ENCODE measurements around the gene INSIG1.

Gene INSIG1

GRCh38 chr7:155353256-155353897, 55.7 kb downstream of the INSIG1 start:
- Histone ChIP-seq H3K9ac (ENCODE audit: low read length) (no peak overlapping the region), H3F3A (ENCODE audit: insufficient read depth, low read length) (no peaks in the 10 kb centered on the region), H3K4me2 (ENCODE audit: low read depth, low read length) (no peak overlapping the region), H3K9me3 (replicated peaks; ENCODE audit: insufficient read depth, low read length) (no peaks in the 10 kb centered on the region), H3K79me2 (ENCODE audit: low read length) (no peaks in the 10 kb centered on the region), H3K36me3 (replicated peaks; ENCODE audit: insufficient read depth, low read length) (no peaks in the 10 kb centered on the region), H4K20me1 (ENCODE audit: insufficient read depth, low read length) (no peaks in the 10 kb centered on the region), H2AFZ (ENCODE audit: low read length) (no peak overlapping the region), H3K4me1 (ENCODE audit: low read length) (no peaks in the 10 kb centered on the region), H3K27me3 (replicated peaks; ENCODE audit: insufficient read depth, low read length) (peaks cover 70% of the 10 kb centered on the region), H3K27ac (ENCODE audit: low read length) (no peak overlapping the region), H3K4me3 (ENCODE audit: low read length) (no peak overlapping the region), H3K9me2 (replicated peaks; ENCODE audit: insufficient read depth, low read length) (no peaks in the 10 kb centered on the region)
- DNase-seq, result no peak
- TF ChIP-seq EZH2phosphoT487 (IDR thresholded peaks at IDR 0.05; ENCODE audit: low read length) (no peak), CTCF (IDR thresholded peaks at IDR 0.05; ENCODE audit: low read length) (no peak), EZH2 (optimal IDR thresholded peaks at IDR 0.05; ENCODE audit: low read depth, low read length) (no peak)

DNA sequence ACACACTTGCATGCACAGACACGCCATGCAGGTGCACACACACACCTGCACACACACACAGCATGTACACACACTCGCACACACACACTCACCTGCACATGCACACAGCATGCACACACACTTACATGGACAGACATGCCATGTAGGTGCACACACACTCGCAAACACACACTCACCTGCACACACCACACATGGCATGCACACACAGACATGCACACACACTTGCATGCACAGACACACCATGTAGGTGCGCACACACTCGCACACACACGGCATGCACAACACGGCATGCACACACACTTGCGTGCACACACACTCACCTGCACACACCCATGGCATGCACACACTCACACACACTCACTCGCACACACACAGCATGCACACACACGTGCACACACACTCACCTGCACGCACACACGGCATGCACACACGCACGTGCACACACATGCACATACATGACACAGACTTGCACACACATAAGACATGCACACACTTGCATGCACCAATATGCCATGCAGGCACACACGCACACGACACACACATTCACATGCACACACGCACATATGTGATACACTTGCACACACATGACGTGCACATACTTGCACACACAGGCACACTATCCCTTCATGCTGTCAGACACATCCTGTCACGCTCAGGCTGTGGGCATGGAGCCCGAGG, 56.8 kb downstream of the INSIG1 start:
- no peaks in the 10 kb centered on the region for H4K20me1 ChIP-seq (ENCODE audit: insufficient read depth, low read length)
- H3K79me2 ChIP-seq (ENCODE audit: low read length), result no peaks in the 10 kb centered on the region
- H3K9me3 ChIP-seq (replicated peaks; ENCODE audit: insufficient read depth, low read length), result no peaks in the 10 kb centered on the region
- no peak overlapping the region for H3K27ac ChIP-seq (ENCODE audit: low read length)
- DNase-seq, result no peak
- no peaks in the 10 kb centered on the region for H3K9me2 ChIP-seq (replicated peaks; ENCODE audit: insufficient read depth, low read length)
- no peak overlapping the region for H3K4me2 ChIP-seq (ENCODE audit: low read depth, low read length)
- H2AFZ ChIP-seq (ENCODE audit: low read length), result no peak overlapping the region
- peaks cover 70% of the 10 kb centered on the region for H3K27me3 ChIP-seq (replicated peaks; ENCODE audit: insufficient read depth, low read length)
- H3K36me3 ChIP-seq (replicated peaks; ENCODE audit: insufficient read depth, low read length), result no peaks in the 10 kb centered on the region
- no peak overlapping the region for H3K4me3 ChIP-seq (ENCODE audit: low read length)
- H3K9ac ChIP-seq (ENCODE audit: low read length), result no peak overlapping the region
- H3F3A ChIP-seq (ENCODE audit: insufficient read depth, low read length), result no peaks in the 10 kb centered on the region
- H3K4me1 ChIP-seq (ENCODE audit: low read length), result no peaks in the 10 kb centered on the region
- TF ChIP-seq EZH2phosphoT487 (IDR thresholded peaks at IDR 0.05; ENCODE audit: low read length), result no peak
- TF ChIP-seq CTCF (IDR thresholded peaks at IDR 0.05; ENCODE audit: low read length), result no peak
- TF ChIP-seq EZH2 (optimal IDR thresholded peaks at IDR 0.05; ENCODE audit: low read depth, low read length), result no peak

GRCh38 chr7:155355176-155355575, 57.5 kb downstream of the INSIG1 start:
- Histone ChIP-seq H3K4me2 (ENCODE audit: low read depth, low read length) (no peak overlapping the region), H3K9me2 (replicated peaks; ENCODE audit: insufficient read depth, low read length) (no peaks in the 10 kb centered on the region), H4K20me1 (ENCODE audit: insufficient read depth, low read length) (no peaks in the 10 kb centered on the region), H3K4me1 (ENCODE audit: low read length) (no peaks in the 10 kb centered on the region), H3K9ac (ENCODE audit: low read length) (no peak overlapping the region), H3K27me3 (replicated peaks; ENCODE audit: insufficient read depth, low read length) (peaks cover 74% of the 10 kb centered on the region), H3F3A (ENCODE audit: insufficient read depth, low read length) (no peaks in the 10 kb centered on the region), H2AFZ (ENCODE audit: low read length) (no peak overlapping the region), H3K9me3 (replicated peaks; ENCODE audit: insufficient read depth, low read length) (no peaks in the 10 kb centered on the region), H3K79me2 (ENCODE audit: low read length) (no peaks in the 10 kb centered on the region), H3K4me3 (ENCODE audit: low read length) (no peak overlapping the region), H3K27ac (ENCODE audit: low read length) (no peak overlapping the region), H3K36me3 (replicated peaks; ENCODE audit: insufficient read depth, low read length) (no peaks in the 10 kb centered on the region)
- TF ChIP-seq CTCF (IDR thresholded peaks at IDR 0.05; ENCODE audit: low read length) (no peak), EZH2phosphoT487 (IDR thresholded peaks at IDR 0.05; ENCODE audit: low read length) (no peak), EZH2 (optimal IDR thresholded peaks at IDR 0.05; ENCODE audit: low read depth, low read length) (no peak)
- DNase-seq, result no peak
